GM21717 (cell line): ENCODE results near the gene FSIP1.
"Not testable (repeated sequence)": the region's sequence is repeated elsewhere in the genome, so short reads cannot be mapped to it uniquely, and the experiment has no call there.

Experiments used
- ATAC-seq: cut with Tn5 transposase; IDR thresholded peaks from one replicate; pipeline ENCODE4 v1.9.1; 2021; ENCODE audit warnings: mild to moderate bottlenecking, moderate library complexity; ENCODE audit not compliant: unreplicated experiment

The FSIP1 gene

GRCh38 chr15:39782441-39783138, at the start of gene FSIP1:
FSIP1 (minus strand) TSS chr15:39782841; CDS start chr15:39776524, 6,317 bp downstream.
- peak; percentile 96 for ATAC-seq

- ATAC-seq: no peak
Measured at GRCh38 chr15:39830166-39830565, 47.5 kb upstream of the FSIP1 start.

GRCh38 chr15:39828374-39828931, 45.8 kb upstream of the FSIP1 start:
- no peak for ATAC-seq

- ATAC-seq: no peak
Measured at GRCh38 chr15:39826975-39827374, 44.3 kb upstream of the FSIP1 start.

- no peak for ATAC-seq
Measured at GRCh38 chr15:39823634-39824033, 41.0 kb upstream of the FSIP1 start.

- no peak for ATAC-seq
Measured at GRCh38 chr15:39820050-39820602, 37.5 kb upstream of the FSIP1 start.

GRCh38 chr15:39819533-39819932, 36.9 kb upstream of the FSIP1 start:
- ATAC-seq: no peak

GRCh38 chr15:39817892-39818291, 35.3 kb upstream of the FSIP1 start:
- no peak for ATAC-seq

- ATAC-seq: no peak
Measured at GRCh38 chr15:39814489-39814888, 31.8 kb upstream of the FSIP1 start.

GRCh38 chr15:39812651-39813050, 30.0 kb upstream of the FSIP1 start:
- ATAC-seq: not testable (repeated sequence)

GRCh38 chr15:39808909-39809308, 26.3 kb upstream of the FSIP1 start:
- no peak for ATAC-seq

- no peak for ATAC-seq
Measured at GRCh38 chr15:39807791-39808190, 25.1 kb upstream of the FSIP1 start.

GRCh38 chr15:39804026-39804425, 21.4 kb upstream of the FSIP1 start:
- ATAC-seq: no peak

- ATAC-seq: no peak
Measured at GRCh38 chr15:39803016-39803415, 20.4 kb upstream of the FSIP1 start.

- peak; percentile 51 for ATAC-seq
Measured at GRCh38 chr15:39801641-39802309, 19.1 kb upstream of the FSIP1 start.

- no peak for ATAC-seq
Measured at GRCh38 chr15:39799552-39800011, 16.9 kb upstream of the FSIP1 start.

- ATAC-seq: no peak
Measured at GRCh38 chr15:39798382-39798781, 15.7 kb upstream of the FSIP1 start.

GRCh38 chr15:39797407-39797806, 14.8 kb upstream of the FSIP1 start:
- no peak for ATAC-seq

- no peak for ATAC-seq
Measured at GRCh38 chr15:39796601-39797000, 14.0 kb upstream of the FSIP1 start.

GRCh38 chr15:39795486-39795885, 12.8 kb upstream of the FSIP1 start:
- no peak for ATAC-seq

- ATAC-seq: no peak
Measured at GRCh38 chr15:39794954-39795353, 12.3 kb upstream of the FSIP1 start.

- no peak for ATAC-seq
Measured at GRCh38 chr15:39793923-39794322, 11.3 kb upstream of the FSIP1 start.
